C4-2B (cell line): ENCODE data around the gene CDS1.

Experiments
- ZFX ChIP-seq: fragments of 450-650 bp; IDR thresholded peaks from 2 replicates; pipeline ENCODE4 v1.6.1; 2017
- TF ChIP-seq, protein P1 (sequence below): fragments of 450-650 bp; conservative IDR thresholded peaks from 2 replicates; pipeline ENCODE4 v1.5.1; 2017; ENCODE audit warnings: mild to moderate bottlenecking

DNA sequence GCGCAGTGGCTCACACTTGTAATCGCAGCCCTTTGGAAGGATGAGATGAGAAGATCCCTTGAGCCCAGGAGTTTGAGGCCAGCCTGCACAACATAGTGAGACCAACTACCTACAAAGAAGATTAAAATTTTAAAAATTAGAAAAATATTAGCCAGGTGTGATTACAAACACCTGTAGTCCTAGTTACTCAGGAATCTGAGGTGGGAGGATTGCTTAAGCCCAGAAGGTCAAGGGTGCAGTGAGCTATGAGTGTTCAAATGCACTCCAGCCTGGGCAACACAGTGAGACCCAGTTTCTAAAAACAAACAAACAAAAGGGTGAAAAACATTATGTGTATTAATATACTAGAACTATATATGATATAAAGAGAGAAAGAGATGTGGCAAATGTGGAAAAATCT lies 47.0 kb upstream of the CDS1 start:
- TF ChIP-seq, protein P1, sequence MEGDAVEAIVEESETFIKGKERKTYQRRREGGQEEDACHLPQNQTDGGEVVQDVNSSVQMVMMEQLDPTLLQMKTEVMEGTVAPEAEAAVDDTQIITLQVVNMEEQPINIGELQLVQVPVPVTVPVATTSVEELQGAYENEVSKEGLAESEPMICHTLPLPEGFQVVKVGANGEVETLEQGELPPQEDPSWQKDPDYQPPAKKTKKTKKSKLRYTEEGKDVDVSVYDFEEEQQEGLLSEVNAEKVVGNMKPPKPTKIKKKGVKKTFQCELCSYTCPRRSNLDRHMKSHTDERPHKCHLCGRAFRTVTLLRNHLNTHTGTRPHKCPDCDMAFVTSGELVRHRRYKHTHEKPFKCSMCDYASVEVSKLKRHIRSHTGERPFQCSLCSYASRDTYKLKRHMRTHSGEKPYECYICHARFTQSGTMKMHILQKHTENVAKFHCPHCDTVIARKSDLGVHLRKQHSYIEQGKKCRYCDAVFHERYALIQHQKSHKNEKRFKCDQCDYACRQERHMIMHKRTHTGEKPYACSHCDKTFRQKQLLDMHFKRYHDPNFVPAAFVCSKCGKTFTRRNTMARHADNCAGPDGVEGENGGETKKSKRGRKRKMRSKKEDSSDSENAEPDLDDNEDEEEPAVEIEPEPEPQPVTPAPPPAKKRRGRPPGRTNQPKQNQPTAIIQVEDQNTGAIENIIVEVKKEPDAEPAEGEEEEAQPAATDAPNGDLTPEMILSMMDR: no peak
- TF ChIP-seq ZFX: no peak
